GM21825 (cell line): Measurements from ENCODE around the gene CCDC142.
"Not testable (repeated sequence)": the region's sequence is repeated elsewhere in the genome, so short reads cannot be mapped to it uniquely, and the experiment has no call there.

ENCODE experiments used
- ATAC-seq: cut with Tn5 transposase; IDR thresholded peaks from one replicate; pipeline ENCODE4 v1.9.1; 2021; ENCODE audit warnings: mild to moderate bottlenecking, moderate library complexity; ENCODE audit not compliant: unreplicated experiment

The CCDC142 gene

DNA sequence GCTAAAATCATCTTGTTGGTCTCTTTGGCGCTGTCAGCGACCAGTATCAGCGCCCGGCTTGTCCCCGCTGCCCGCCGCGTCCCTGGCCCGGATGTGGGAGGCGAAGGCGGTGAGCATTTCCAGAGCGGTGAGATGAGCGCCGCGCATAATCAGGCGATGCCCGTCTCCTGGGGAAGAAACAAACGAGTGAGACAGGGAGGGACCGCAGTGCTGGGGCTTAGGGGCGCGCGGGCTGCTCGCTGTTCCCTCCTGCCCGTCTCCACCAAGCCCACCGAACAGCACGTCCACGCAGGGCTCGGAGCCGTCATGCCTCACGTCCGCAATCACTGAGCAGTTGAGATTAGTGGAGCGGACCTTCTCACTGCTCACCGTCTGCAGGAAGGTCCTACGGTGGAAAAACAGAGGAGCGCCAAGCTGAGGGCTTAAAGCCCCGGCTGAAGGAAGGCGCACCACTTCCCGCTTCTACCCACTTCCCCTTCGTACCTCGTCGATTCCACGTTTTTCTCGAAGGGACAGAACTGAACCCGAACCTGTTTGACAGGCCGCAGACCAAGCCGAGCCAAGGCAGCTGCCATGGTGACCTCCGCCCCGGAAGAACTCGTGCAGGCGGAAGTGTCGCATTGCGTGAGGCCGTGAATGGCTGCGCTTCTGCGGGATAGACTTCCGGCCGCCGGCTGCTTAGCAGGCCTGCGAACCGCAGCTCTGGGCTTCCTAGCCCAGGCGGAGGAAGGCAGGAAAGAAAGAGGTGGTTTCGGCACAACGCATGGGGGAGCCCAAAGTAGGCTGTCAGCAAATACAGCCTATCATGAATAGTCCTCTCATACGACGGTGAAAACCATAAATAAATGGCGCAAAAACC is 10.5 kb downstream of the CCDC142 start, which contains the start of gene MRPL53:
MRPL53 (minus strand) TSS at position 595 of the 859 bp plus-strand sequence; CDS start at position 575, 20 bp downstream.
- peak; percentile 84 for ATAC-seq

DNA sequence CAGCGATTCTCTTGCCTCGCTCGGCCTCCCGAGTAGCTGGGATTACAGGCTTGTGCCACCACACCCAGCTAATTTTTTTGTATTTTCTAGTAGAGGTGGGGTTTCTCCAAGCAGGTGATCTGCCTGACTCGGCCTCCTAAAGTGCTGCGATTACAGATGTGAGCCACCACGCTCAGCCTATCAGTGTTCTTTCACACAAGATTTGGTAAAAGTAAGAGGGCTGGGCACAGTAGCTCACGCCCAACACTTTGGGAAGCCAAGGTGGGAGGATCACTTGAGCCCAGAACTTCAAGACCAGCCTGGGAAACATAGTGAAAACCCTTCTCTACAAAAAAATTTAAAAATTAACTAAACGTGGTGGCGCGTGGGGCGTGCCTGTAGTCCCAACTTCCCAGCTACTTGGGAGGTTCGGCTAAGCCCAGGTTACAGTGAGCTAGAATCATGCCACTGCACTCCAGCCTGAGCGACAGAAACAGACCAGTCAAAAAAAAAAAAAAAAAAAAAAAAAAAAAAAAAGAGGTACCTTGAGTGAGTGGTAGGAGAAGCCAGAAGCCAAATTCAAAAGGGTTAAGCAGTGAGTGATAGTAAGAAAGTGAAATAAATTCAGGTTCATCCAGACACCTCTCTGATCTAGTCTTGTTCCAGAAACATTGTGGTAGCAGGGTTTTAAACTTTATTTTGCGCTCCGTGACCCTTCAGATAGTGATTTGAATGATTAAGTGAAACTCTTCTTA is 11.3 kb downstream of the CCDC142 start:
- no peak for ATAC-seq

DNA sequence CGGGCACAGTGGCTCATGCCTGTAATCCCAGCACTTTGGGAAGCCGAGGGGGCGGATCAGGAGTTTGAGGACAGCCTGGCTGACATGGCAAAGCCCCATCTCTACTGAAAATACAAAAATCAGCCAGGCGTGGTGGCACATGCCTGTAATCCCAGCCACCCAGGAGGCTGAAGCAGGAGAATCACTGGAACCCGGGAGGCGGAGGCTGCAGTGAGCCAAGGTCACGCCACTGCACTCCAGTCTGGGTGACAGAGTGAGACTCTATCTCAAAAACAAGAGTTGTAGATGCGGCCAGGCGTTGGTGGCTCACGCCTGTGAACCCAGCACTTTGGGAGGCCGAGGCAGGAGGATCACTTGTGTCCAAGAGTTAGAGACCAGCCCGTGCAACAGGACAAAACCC is 12.1 kb downstream of the CCDC142 start:
- not testable (repeated sequence) for ATAC-seq

DNA sequence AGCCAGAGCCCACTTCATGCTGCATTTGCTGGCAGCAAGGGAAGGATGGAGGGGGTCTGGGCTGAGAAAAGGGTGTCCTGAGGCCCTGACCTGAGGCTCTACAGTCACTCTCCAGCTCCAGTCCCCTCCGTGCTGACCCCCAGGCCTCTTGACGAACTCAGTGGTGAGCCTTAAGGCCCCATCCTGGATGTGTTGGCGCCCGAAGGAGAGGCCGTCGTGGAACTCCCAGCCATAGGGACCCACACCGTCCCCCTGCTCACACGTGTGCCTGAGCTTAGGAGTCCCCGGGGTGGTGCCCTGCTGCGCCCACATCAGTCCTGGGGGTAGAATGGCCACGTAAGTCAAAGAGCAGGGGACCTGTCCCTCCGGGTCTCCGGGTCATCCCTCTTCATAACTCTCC is 18.4 kb downstream of the CCDC142 start:
- no peak for ATAC-seq

DNA sequence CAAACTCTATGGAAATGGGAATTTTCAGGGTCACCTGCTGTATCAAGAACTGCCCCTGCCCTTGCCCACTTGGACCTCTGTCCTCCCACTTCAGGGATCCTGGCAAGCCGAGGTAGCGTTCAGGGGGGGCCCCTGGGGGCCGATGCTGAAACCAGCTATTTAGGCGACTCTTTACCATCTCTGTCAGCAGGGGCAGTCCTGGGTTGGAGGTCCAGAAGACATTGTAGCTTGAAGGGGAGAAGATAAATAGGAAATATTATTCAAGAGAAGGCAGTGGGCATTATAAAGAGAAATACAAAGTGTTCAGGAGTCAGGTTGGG is 20.1 kb downstream of the CCDC142 start:
- no peak for ATAC-seq

DNA sequence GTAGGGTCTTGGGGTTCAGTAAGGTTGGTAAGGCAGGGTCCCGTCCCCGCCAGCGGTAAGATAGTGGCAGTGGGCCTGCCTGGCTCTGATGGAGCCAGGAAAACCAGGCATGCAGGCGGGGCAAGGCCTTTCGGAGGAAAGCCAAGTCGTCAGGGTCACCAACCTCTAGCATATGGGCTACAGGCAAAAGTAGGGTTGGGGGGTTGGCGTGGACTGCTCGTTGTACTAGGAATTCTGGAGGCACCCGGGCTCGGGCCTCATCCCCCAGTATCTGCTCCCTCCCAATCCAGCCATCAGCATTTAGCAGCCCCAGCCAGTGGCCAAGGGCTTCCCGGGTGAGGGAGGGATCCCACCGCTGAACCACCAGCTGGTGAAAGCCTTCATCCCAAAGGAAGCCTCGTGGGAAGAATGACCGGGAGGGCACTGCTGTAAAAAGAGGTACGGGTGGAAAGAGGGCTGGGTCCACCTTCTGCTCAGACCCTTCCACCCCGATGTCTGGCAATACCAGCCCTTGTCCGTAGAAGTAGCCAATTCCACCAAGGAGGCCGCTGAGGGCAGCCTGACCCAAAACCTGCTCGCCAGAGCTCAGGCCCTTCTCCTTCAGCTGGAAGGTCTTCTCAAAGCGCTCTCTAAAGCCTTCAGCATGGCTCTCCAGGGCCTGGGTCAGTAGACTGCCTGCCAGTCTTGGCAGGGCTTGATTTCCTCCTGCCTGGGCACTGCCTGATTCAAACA is 20.6 kb downstream of the CCDC142 start:
- no peak for ATAC-seq

DNA sequence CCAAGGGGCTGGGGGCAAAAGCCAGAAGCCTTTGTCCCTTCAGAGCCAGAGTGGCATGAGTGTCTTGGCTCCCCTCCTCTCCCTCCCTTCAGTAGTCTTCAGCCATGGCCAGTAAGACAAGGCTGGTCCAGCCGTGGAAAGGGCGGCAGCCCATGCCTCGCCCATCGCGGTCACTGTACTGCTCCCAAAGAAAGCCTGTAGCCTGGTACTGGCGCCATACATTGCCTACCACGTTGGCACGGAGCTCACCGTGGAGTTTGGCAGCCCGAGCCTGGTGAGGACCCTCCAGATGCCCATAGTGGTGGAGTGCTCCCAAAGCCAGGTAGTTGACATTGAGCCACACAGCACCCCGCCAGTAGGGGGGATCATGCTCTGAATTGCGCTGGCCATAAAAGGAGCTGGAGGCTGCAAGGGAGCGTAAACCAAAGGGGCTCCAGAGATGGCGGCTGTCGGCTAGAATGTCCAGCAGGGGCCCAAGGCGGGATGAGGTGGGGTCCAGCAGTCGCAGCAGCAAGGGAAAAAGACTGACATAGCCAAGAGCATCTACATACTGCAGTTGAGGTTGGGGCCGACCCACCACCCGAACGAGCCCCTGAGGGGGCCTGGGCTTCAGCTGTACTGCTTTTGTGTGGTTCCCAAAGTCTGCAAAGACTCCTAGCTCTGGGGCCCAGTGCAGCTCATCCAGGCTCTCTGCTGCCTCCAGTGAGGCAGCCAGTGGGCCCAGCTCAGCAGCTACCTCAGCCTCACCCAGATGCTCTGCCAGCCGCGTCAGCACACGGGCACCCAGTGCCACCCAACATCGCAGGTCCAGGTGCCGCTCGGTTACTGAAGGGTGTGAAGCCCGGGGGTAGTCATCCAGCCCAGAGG is 21.4 kb downstream of the CCDC142 start:
- no peak for ATAC-seq

DNA sequence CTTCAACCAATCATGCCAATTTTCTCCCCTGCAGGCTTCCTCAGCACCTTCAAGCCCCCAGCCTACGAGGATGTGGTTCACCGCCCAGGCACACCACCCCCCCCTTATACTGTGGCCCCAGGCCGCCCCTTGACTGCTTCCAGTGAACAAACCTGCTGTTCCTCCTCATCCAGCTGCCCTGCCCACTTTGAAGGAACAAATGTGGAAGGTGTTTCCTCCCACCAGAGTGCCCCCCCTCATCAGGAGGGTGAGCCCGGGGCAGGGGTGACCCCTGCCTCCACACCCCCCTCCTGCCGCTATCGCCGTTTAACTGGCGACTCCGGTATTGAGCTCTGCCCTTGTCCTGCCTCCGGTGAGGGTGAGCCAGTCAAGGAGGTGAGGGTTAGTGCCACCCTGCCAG is 22.6 kb downstream of the CCDC142 start:
- not testable (repeated sequence) for ATAC-seq

DNA sequence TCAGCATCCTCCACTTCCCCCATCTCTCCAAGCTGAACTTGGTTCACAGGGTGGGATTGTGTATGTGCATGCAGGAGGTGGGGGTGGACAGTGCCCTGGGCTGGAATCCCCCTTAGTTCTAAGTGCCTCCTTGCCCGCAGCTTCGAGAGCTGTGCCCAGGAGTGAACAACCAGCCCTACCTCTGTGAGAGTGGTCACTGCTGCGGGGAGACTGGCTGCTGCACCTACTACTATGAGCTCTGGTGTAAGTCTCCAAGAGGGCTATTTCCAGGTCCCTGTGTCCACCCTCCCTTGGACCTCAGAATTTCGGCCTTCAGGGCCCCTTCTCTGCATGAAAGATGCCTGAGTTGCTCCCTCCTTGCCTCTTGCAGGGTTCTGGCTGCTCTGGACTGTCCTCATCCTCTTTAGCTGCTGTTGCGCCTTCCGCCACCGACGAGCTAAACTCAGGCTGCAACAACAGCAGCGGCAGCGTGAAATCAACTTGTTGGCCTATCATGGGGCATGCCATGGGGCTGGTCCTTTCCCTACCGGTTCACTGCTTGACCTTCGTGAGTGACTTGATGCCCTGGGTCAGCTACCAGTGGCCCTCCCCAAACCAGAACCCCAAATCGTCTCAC is 23.2 kb downstream of the CCDC142 start:
- not testable (repeated sequence) for ATAC-seq

DNA sequence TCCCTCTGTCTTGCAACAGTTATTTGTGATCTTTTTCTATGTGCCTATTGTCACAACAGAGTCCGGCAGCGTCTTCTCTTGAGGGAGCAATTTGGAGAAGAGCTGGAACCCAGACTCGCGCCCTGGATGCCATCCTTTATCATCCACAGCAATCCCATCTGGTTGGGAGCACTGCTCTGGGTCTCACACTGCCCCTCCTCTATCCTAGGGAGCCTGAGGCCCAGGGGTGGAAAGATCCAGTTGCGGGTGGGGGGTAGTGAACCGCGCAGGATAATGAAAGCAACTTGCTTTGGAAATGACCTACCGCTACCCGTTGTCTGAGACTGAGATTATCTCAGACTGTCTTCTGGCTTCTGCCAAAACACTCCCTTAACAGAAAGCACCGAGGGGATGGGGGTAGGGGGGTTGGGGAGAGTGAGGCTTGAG is 23.8 kb downstream of the CCDC142 start:
- ATAC-seq: no peak

DNA sequence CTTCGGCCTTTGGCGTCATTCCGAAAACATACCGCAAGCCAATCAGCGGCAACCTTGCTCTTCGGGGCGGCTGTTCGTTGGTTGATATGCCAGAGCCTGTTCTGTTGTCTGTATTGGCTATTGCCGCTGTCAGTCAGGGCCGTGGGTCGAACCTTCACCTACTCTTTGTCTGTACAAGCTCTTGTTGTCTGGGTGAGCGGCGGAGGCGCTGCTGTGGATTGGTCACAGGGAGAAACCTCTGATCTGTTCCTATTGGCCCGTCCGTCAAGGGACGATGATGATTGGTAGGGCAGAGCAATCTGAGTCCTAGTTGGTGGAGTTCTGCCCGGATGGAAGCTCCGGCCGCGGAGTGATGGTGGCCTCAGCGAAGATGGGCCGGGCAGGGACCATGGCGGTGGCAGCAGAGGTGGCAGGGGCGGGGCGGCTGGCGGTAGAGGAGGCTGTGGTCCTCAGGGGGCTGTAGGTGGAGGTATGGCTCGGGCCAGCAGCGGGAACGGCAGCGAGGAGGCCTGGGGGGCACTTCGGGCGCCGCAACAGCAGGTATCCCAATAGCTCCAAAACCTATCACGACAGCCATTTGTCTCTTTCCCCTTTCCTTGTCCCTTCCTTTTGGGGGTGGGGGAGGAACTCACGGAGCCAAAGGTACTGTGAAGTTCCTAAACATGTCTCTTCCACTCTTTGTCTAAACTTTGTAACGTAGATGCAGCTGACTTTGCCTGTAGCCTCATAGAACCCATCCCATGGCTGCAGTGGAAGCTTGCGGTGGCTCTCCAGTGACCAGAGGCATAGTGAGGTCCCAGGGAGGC is 24.5 kb downstream of the CCDC142 start, which contains the start of gene WBP1:
WBP1 (plus strand) TSS at position 307 of the 806 bp plus-strand sequence; CDS start at position 472, 165 bp downstream.
- peak; percentile 79 for ATAC-seq

DNA sequence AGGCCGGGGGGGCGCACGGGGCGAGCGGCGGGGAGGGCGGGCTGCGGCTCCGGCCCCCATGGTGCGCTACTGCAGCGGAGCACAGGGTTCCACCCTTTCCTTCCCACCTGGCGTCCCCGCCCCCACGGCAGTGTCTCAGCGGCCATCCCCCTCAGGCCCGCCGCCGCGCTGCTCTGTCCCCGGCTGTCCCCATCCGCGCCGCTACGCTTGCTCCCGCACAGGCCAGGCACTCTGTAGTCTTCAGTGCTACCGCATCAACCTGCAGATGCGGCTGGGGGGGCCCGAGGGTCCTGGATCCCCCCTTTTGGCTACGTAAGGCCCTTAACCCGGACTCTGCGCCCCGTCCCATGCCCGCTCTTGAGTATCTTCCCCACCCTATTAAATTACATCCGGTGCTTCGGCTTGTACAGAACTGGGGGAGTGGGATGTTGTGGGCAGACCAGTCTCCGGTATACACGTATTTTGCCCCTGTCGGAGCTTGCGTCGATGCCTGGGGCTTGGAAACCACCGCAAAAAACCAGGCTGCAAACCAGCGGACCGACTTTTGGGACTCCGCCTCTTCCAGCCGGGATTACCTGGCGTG is 25.2 kb downstream of the CCDC142 start:
- peak; percentile 33 for ATAC-seq

DNA sequence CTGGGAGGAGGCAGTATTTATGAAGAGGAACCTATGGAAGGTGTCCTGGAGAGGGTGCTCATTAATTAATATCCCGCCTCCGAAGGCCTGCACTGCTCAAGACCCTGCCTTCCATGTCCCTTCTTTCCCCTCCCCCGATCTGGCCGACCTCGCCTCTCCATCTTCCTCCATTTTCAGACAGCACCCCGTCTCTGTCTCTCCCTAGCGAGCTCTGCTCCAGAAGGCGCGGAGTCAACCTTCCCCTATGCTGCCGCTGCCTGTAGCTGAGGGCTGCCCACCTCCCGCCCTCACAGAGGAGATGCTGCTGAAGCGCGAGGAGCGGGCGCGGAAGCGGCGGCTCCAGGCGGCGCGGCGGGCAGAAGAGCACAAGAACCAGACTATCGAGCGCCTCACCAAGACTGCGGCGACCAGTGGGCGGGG is 25.7 kb downstream of the CCDC142 start:
- no peak for ATAC-seq

DNA sequence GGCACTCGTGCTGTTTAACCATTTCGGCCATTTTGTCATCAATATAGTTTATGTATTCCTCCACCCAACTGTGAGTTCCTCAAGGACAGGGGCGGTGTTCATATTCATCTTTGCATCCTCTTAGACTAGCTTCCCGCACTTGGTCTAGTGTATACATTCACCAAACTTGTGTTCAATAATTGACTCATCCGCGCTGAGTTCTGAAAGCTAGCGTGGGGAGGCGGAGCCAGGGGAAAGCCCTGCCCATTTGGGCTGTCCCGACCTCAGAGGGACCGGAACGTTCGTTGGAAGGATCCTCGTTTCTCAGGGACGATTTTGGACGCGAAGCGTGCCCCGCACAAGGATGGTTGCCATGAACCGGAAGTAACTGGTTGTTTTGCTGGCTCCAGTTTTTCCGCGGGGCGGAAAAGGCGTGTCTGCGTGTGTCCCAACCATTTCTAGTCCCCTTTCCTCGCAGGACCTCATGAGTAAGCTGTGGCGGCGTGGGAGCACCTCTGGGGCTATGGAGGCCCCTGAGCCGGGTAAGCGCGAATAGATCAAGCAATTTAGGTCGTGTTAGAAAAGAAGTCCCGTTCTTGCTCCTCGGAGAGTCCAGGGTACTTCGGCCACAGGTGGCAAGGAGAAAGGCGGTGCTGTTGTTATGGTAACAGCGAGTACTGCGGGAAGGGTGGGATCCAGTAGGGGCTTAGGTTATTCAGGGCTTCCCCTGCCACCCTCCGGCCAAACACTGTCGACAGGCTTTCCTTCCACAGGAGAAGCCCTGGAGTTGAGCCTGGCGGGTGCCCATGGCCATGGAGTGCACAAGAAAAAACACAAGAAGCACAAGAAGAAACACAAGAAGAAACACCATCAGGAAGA is 27.9 kb downstream of the CCDC142 start, which contains the start of gene INO80B:
INO80B (plus strand) TSS at position 434 of the 858 bp plus-strand sequence; CDS start at position 464, 30 bp downstream.
- peak; percentile 41 for ATAC-seq

DNA sequence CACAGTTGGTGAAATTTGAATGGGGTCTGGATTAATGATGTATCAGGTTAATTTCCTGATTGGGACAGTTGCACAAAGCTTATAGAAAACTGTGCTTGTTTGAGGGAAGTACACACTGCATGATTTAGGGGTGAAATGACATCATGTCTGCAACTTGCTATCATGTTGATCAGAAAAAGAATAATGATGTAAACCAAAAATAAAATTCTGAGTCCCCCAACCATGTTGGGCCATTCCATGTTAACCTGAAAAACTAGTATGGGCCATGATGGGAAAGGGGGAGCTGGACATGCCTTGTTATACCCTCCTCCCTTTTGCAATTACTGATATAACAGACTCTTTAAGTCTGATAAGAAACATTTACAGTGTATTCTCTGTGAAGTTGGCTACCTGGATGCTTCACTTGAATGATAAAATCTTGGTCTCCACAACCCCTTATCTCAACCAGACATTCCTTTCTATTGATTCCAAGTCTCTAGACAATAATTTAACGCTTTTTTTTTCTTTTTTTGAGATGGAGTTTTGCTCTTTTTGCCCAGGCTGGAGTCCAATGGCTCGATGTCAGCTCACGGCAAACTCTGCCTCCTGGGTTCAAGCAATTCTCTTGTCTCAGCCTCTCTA is 32.1 kb downstream of the CCDC142 start:
- ATAC-seq: no peak

DNA sequence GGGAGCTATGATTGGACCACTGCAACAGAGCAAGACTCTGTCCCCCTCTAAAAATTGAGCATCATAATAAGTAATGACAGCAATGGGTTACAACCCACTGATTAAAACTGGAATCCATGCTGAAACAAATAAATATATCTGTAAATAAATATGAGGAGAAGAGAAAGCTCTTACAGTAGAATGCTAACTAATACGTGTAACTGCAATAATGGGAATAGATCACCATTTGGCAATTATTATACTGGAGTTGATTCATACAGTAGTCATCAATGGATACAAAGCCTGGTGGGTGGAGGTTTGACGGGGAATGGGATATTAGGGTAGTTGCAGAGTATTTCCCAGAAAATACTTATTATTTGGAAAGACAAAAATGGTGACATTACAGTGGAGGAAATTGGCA is 34.0 kb downstream of the CCDC142 start:
- no peak for ATAC-seq
